HEK293 (cell line): ENCODE measurements around the gene ZSWIM6.
"Not testable (repeated sequence)": the region's sequence is repeated elsewhere in the genome, so short reads cannot be mapped to it uniquely, and the experiment has no call there.

Experiments used
- CTCF ChIA-PET: fragments of 350-600 bp; formaldehyde crosslinking; extraction: SDS; loops from one replicate; lab custom pipeline; 2021; ENCODE audit warnings: antibody characterized with exemption; lab: Yijun Ruan, JAX
- POLR2A ChIA-PET: fragments of 300-600 bp; formaldehyde crosslinking; extraction: SDS; loops from one replicate; lab custom pipeline; 2020; ENCODE audit warnings: antibody characterized with exemption, inconsistent platforms; lab: Yijun Ruan, JAX
- H3K27ac ChIP-seq: fragments of 200-500 bp; sonication (Bioruptor generic); 2 replicates; pipeline ENCODE4 v1.5.1; 2014; ENCODE audit warnings: low read depth, low read length, control low read depth, inconsistent platforms; ENCODE audit errors: extremely low read depth
- H3K36me3 ChIP-seq, 2 experiments: fragments of 200-500 bp in 1 of 2; sonication (Bioruptor generic) in 1 of 2; 1 replicate in 1 of 2; 2 replicates in 1 of 2; pipeline ENCODE4 v1.5.1; 2014 to 2017; ENCODE audit warnings: inconsistent platforms in 2 of 2, low read length in 2 of 2; ENCODE audit not compliant: control insufficient read depth in 2 of 2, insufficient read depth in 1 of 2
- H3K4me1 ChIP-seq: fragments of 200-500 bp; sonication (Bioruptor generic); 2 replicates; pipeline ENCODE4 v1.5.1; 2014; ENCODE audit warnings: mild to moderate bottlenecking, low read length, inconsistent platforms; ENCODE audit not compliant: control insufficient read depth, insufficient read depth
- H3K4me3 ChIP-seq: 2 replicates; pipeline ENCODE4 v1.5.1; 2011; ENCODE audit warnings: low read depth, mild to moderate bottlenecking, control low read depth, low read length, moderate library complexity
- H3K9me3 ChIP-seq: fragments of 200-500 bp; sonication (Bioruptor generic); 2 replicates; pipeline ENCODE4 v1.5.1; 2014; ENCODE audit warnings: low read depth, low read length, inconsistent platforms; ENCODE audit not compliant: control insufficient read depth, insufficient read depth
- BCL11B ChIP-seq: fragments of 450-650 bp; formaldehyde crosslinking; IDR thresholded peaks from 2 replicates; pipeline ENCODE4 v1.5.1; 2016; ENCODE audit warnings: low read depth, missing biosample characterization, missing genetic modification characterization
- MEIS1 ChIP-seq: sonication (generic); formaldehyde crosslinking; IDR thresholded peaks from 2 replicates; pipeline ENCODE4 v1.8.1; 2022; ENCODE audit warnings: missing genetic modification reagents, mild to moderate bottlenecking, borderline replicate concordance
- MYNN ChIP-seq: fragments of 450-650 bp; formaldehyde crosslinking; IDR thresholded peaks from 2 replicates; pipeline ENCODE4 v1.5.1; 2016; ENCODE audit warnings: missing biosample characterization, missing genetic modification characterization, borderline replicate concordance
- MZF1 ChIP-seq: fragments of 450-650 bp; formaldehyde crosslinking; IDR thresholded peaks from 2 replicates; pipeline ENCODE4 v1.5.1; 2017; ENCODE audit warnings: missing biosample characterization, missing genetic modification characterization, borderline replicate concordance
- PRDM1 ChIP-seq: fragments of 450-650 bp; formaldehyde crosslinking; IDR thresholded peaks from 2 replicates; pipeline ENCODE4; 2016; ENCODE audit warnings: missing biosample characterization, missing genetic modification characterization
- YY1 ChIP-seq: fragments of 450-650 bp; formaldehyde crosslinking; IDR thresholded peaks from 2 replicates; pipeline ENCODE4 v1.5.1; 2018; ENCODE audit warnings: missing biosample characterization, missing genetic modification characterization
- ZBTB20 ChIP-seq: fragments of 450-650 bp; formaldehyde crosslinking; IDR thresholded peaks from 2 replicates; pipeline ENCODE4 v1.5.1; 2016; ENCODE audit warnings: missing biosample characterization, missing genetic modification characterization
- ZFHX2 ChIP-seq: fragments of 450-650 bp; formaldehyde crosslinking; conservative IDR thresholded peaks from 2 replicates; pipeline ENCODE4 v1.5.1; 2016; ENCODE audit warnings: missing biosample characterization, missing genetic modification characterization
- ZFP41 ChIP-seq: fragments of 450-650 bp; formaldehyde crosslinking; IDR thresholded peaks from 2 replicates; pipeline ENCODE4 v1.5.1; 2016; ENCODE audit warnings: missing biosample characterization, missing genetic modification characterization, borderline replicate concordance
- ZIC2 ChIP-seq: fragments of 450-650 bp; formaldehyde crosslinking; IDR thresholded peaks from 2 replicates; pipeline ENCODE4 v1.5.1; 2016; ENCODE audit warnings: missing biosample characterization, missing genetic modification characterization
- ZNF146 ChIP-seq: fragments of 450-650 bp; formaldehyde crosslinking; IDR thresholded peaks from 2 replicates; pipeline ENCODE4 v1.5.1; 2016; ENCODE audit warnings: missing biosample characterization, missing genetic modification characterization
- ZNF335 ChIP-seq: fragments of 450-650 bp; formaldehyde crosslinking; conservative IDR thresholded peaks from 2 replicates; pipeline ENCODE4 v1.5.1; 2016; ENCODE audit warnings: missing biosample characterization, missing genetic modification characterization
- ZNF394 ChIP-seq: fragments of 450-650 bp; formaldehyde crosslinking; IDR thresholded peaks from 2 replicates; pipeline ENCODE4 v1.5.1; 2016; ENCODE audit warnings: missing biosample characterization, missing genetic modification characterization, mild to moderate bottlenecking, moderate library complexity, borderline replicate concordance
- ZNF48 ChIP-seq: fragments of 450-650 bp; formaldehyde crosslinking; IDR thresholded peaks from 2 replicates; pipeline ENCODE4 v1.5.1; 2016; ENCODE audit warnings: missing biosample characterization, missing genetic modification characterization
- ZNF544 ChIP-seq: fragments of 450-650 bp; formaldehyde crosslinking; IDR thresholded peaks from 2 replicates; pipeline ENCODE4 v1.5.0; 2017; ENCODE audit warnings: missing biosample characterization, missing genetic modification characterization
- ZNF571 ChIP-seq: fragments of 450-650 bp; formaldehyde crosslinking; IDR thresholded peaks from 2 replicates; pipeline ENCODE4 v1.5.0; 2017; ENCODE audit warnings: missing biosample characterization, missing genetic modification characterization
- ZNF626 ChIP-seq: fragments of 450-650 bp; sonication (Bioruptor Pico); formaldehyde crosslinking; IDR thresholded peaks from 2 replicates; pipeline ENCODE4 v1.5.1; 2018; ENCODE audit warnings: missing biosample characterization, missing genetic modification characterization, inconsistent platforms
- TF ChIP-seq, protein P1 (sequence below): fragments of 450-650 bp; formaldehyde crosslinking; IDR thresholded peaks from 2 replicates; pipeline ENCODE4 v1.5.1; 2016; ENCODE audit warnings: missing biosample characterization, missing genetic modification characterization
- TF ChIP-seq, protein P2 (sequence below): fragments of 450-650 bp; formaldehyde crosslinking; IDR thresholded peaks from 2 replicates; pipeline ENCODE4 v1.5.1; 2016; ENCODE audit warnings: missing biosample characterization, missing genetic modification characterization
- TF ChIP-seq, protein P3 (sequence below): fragments of 450-650 bp; formaldehyde crosslinking; IDR thresholded peaks from 2 replicates; pipeline ENCODE4 v1.5.1; 2016; ENCODE audit warnings: missing biosample characterization, missing genetic modification characterization
- TF ChIP-seq, protein P4 (sequence below): fragments of 450-650 bp; formaldehyde crosslinking; IDR thresholded peaks from 2 replicates; pipeline ENCODE4 v1.5.0; 2017; ENCODE audit warnings: missing biosample characterization, missing genetic modification characterization, borderline replicate concordance
- TF ChIP-seq, protein P5 (sequence below): fragments of 450-650 bp; formaldehyde crosslinking; IDR thresholded peaks from 2 replicates; pipeline ENCODE4 v1.5.1; 2017; ENCODE audit warnings: missing biosample characterization, missing genetic modification characterization

Gene ZSWIM6

DNA sequence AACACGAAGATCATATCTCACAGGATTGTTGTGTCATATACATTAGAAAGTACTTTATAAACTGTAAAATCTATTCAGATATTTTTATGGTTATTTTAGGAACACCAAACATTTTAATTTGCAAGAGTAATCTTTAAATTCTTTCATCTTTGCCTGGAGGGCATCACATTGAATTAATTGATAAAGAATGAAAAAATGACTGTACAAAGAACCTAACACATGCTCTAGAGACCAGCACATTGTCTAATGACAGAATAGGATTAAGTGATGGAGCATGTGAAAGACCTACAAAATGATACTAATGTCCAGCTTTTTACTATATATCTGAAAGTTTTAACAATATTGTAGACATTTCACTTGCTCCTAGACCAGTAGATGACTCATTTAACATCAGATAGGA is 88.0 kb downstream of the ZSWIM6 start (continued):
- TF ChIP-seq, protein P1, sequence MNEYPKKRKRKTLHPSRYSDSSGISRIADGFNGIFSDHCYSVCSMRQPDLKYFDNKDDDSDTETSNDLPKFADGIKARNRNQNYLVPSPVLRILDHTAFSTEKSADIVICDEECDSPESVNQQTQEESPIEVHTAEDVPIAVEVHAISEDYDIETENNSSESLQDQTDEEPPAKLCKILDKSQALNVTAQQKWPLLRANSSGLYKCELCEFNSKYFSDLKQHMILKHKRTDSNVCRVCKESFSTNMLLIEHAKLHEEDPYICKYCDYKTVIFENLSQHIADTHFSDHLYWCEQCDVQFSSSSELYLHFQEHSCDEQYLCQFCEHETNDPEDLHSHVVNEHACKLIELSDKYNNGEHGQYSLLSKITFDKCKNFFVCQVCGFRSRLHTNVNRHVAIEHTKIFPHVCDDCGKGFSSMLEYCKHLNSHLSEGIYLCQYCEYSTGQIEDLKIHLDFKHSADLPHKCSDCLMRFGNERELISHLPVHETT = no peak
- no peak for TF ChIP-seq ZNF394 (tag by site-specific recombination)
- no peak for TF ChIP-seq ZNF48 (tag by site-specific recombination)
- TF ChIP-seq MYNN (tag by site-specific recombination) = no peak
- TF ChIP-seq, protein P2, sequence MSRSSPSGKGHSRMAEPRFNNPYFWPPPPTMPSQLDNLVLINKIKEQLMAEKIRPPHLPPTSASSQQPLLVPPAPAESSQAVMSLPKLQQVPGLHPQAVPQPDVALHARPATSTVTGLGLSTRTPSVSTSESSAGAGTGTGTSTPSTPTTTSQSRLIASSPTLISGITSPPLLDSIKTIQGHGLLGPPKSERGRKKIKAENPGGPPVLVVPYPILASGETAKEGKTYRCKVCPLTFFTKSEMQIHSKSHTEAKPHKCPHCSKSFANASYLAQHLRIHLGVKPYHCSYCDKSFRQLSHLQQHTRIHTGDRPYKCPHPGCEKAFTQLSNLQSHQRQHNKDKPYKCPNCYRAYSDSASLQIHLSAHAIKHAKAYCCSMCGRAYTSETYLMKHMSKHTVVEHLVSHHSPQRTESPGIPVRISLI (tag by site-specific recombination) = no peak
- TF ChIP-seq ZNF626 = no peak
- no peak for TF ChIP-seq ZNF335 (tag by site-specific recombination)

DNA sequence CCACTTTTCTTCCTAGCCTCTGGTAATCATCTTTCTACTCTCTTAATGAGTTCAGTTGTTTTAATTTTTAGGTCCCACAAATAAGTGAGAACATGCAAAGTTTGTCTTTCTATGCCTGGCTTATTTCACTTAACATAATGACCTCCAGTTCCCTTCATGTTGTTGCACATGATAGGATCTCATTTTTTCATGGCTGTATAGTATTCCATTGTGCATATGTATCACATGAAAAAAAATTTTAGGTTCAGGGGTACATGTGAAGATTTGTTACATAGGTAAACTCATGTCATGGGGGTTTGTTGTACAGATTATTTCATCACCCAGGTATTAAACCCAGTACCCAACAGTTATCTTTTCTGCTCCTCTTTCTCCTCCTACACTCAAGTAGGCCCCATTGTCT is 89.2 kb downstream of the ZSWIM6 start:
- H3K9me3 ChIP-seq, H3K36me3 ChIP-seq, POLR2A ChIA-PET, H3K27ac ChIP-seq, H3K4me3 ChIP-seq, H3K4me1 ChIP-seq: not testable (repeated sequence)
- TF ChIP-seq MZF1 (tag by site-specific recombination) = peak; percentile 18; the same call in 1 of the 2 replicates
- TF ChIP-seq ZNF146 = peak; percentile 79
- TF ChIP-seq, protein P3, sequence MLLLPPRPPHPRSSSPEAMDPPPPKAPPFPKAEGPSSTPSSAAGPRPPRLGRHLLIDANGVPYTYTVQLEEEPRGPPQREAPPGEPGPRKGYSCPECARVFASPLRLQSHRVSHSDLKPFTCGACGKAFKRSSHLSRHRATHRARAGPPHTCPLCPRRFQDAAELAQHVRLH = 0 out of 2 replicates have a peak, but pooled peaks have one; percentile 34
- CTCF ChIA-PET = interaction anchor here (0.6 kb wide), 1 partner anchor 64 kb away, joined by 4 read pairs; no protein-coding TSS in a partner anchor

DNA sequence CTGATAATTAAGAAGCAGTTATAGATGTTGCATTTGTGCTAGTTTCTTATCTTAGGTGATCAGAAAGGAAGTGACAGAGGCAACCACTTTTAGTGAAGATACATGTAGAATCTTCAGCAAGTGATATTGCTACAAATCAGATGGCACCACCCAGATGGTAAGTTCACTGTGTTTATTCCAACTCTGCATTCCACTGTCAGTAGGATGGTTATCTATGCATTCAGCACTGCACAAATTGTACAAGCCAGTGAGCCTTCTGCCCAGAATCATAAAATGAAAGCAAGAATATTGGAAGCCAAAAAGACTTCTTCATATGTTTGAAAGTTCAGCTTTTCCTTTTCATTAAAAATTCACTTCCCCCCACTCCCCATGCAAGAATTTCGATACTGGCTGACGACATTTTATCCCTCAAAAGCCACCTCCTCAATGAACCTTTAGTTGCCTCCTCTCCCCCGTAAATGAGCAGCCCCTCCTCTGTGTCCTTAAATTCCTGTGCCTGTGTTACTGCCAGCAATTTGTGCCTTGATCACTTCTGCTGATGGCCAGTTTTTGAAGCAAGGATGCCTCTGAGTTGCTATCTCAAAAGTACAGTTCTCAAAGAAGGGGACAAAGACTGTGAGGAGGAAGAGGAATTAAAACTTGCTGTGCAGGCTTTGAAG is 91.6 kb downstream of the ZSWIM6 start:
- no peaks in the 10 kb centered on the region for H3K9me3 ChIP-seq
- no peak overlapping the region for H3K27ac ChIP-seq
- TF ChIP-seq ZNF626 = no peak
- peak; percentile 78 for TF ChIP-seq PRDM1 (tag by site-specific recombination)
- TF ChIP-seq ZFHX2 = no peak
- TF ChIP-seq, protein P4, sequence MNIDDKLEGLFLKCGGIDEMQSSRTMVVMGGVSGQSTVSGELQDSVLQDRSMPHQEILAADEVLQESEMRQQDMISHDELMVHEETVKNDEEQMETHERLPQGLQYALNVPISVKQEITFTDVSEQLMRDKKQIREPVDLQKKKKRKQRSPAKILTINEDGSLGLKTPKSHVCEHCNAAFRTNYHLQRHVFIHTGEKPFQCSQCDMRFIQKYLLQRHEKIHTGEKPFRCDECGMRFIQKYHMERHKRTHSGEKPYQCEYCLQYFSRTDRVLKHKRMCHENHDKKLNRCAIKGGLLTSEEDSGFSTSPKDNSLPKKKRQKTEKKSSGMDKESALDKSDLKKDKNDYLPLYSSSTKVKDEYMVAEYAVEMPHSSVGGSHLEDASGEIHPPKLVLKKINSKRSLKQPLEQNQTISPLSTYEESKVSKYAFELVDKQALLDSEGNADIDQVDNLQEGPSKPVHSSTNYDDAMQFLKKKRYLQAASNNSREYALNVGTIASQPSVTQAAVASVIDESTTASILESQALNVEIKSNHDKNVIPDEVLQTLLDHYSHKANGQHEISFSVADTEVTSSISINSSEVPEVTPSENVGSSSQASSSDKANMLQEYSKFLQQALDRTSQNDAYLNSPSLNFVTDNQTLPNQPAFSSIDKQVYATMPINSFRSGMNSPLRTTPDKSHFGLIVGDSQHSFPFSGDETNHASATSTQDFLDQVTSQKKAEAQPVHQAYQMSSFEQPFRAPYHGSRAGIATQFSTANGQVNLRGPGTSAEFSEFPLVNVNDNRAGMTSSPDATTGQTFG = no peak
- H3K36me3 ChIP-seq = no peaks in the 10 kb centered on the region
- ChIA-PET CTCF (no interaction called here), POLR2A (no interaction called here)
- H3K4me1 ChIP-seq = no peaks in the 10 kb centered on the region; the same call in 1 of the 2 replicates
- H3K4me3 ChIP-seq = no peak overlapping the region

DNA sequence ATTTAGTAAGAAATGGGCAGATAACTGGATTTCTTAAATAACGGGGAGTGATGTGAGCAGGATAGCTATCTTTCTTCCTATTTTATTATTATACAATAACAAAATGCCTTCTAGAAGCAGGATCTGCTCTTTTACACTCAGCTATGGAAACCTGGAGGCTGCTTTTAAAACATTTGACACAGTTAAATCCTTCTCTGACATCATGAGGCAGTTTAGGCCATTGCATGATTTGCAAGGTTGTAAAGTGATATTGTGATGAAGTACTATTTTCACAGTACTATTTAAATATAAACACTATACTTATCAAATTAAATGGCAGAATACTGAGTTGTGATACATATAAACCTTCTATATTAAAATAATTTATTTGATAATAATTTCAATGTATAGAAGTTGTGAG is 93.9 kb downstream of the ZSWIM6 start:
- Histone ChIP-seq H3K4me3 (no peak overlapping the region), H3K4me1 (no peaks in the 10 kb centered on the region; the same call in 1 of the 2 replicates), H3K9me3 (no peaks in the 10 kb centered on the region), H3K27ac (no peak overlapping the region), H3K36me3 (no peaks in the 10 kb centered on the region)
- ChIA-PET CTCF (interaction anchor here (0.6 kb wide), 1 partner anchor 233 kb away, joined by 3 read pairs; no protein-coding TSS in a partner anchor), POLR2A (no interaction called here)
- TF ChIP-seq ZFP41 (tag by site-specific recombination) (no peak), ZIC2 (no peak), BCL11B (tag by site-specific recombination) (no peak), YY1 (tag by site-specific recombination) (no peak), MYNN (tag by site-specific recombination) (no peak), ZBTB20 (tag by site-specific recombination) (no peak), ZNF571 (tag by site-specific recombination) (no peak), ZNF544 (tag by site-specific recombination) (no peak), MEIS1 (CRISPR knock-in tag) (no peak)
- TF ChIP-seq, protein P5, sequence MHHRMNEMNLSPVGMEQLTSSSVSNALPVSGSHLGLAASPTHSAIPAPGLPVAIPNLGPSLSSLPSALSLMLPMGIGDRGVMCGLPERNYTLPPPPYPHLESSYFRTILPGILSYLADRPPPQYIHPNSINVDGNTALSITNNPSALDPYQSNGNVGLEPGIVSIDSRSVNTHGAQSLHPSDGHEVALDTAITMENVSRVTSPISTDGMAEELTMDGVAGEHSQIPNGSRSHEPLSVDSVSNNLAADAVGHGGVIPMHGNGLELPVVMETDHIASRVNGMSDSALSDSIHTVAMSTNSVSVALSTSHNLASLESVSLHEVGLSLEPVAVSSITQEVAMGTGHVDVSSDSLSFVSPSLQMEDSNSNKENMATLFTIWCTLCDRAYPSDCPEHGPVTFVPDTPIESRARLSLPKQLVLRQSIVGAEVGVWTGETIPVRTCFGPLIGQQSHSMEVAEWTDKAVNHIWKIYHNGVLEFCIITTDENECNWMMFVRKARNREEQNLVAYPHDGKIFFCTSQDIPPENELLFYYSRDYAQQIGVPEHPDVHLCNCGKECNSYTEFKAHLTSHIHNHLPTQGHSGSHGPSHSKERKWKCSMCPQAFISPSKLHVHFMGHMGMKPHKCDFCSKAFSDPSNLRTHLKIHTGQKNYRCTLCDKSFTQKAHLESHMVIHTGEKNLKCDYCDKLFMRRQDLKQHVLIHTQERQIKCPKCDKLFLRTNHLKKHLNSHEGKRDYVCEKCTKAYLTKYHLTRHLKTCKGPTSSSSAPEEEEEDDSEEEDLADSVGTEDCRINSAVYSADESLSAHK (tag by site-specific recombination) = no peak
